IMR-90 (cell line): Measurements from ENCODE around the gene COL28A1. TPM values are rescaled to one million over a fixed set of nuclear protein-coding genes. Genes with fewer than 3 reads are reported as not detected.
"Not testable (repeated sequence)": the region's sequence is repeated elsewhere in the genome, so short reads cannot be mapped to it uniquely, and the experiment has no call there.

ENCODE experiments used
- ATAC-seq: fragments of 200-7000 bp; cut with Tn5 transposase; 2 replicates; pipeline ENCODE4 v1.9.1; 2020; ENCODE audit warnings: low read depth, mild to moderate bottlenecking, moderate library complexity
- BruUV-seq: library from RNA; stranded (reverse); fragments of 400-500 nt; replicated peaks from 2 replicates; lab custom pipeline; 2021; lab: Mats Ljungman, UMichigan
- CTCF ChIA-PET: fragments of 300-600 bp; formaldehyde crosslinking; extraction: SDS; loops from one replicate; lab custom pipeline; 2021; ENCODE audit warnings: antibody characterized with exemption; lab: Yijun Ruan, JAX
- POLR2A ChIA-PET: fragments of 300-600 bp; sonication (Branson Sonifier 250); formaldehyde crosslinking; loops from one replicate; lab custom pipeline; 2022; ENCODE audit warnings: antibody characterized with exemption; ENCODE audit not compliant: unreplicated experiment; lab: Charles Lee
- DNase-seq: peaks from one replicate; pipeline ENCODE4 v3.0.0; 2013
- H2AFZ ChIP-seq: replicated peaks from 2 replicates; pipeline ENCODE3; 2013; ENCODE audit warnings: low read length, mild to moderate bottlenecking; ENCODE audit not compliant: poor library complexity
- H2AK5ac ChIP-seq: 2 replicates; pipeline ENCODE4 v1.6.1; 2013; ENCODE audit warnings: low read depth, low read length, inconsistent platforms
- H2AK9ac ChIP-seq: replicated peaks from 2 replicates; pipeline ENCODE3; 2013; ENCODE audit warnings: mild to moderate bottlenecking, low read depth, low read length, moderate library complexity; ENCODE audit not compliant: poor library complexity
- H2BK120ac ChIP-seq: 2 replicates; pipeline ENCODE4 v1.6.1; 2013; ENCODE audit warnings: low read depth, low read length, inconsistent platforms
- H2BK15ac ChIP-seq: 3 replicates; pipeline ENCODE4 v1.6.1; 2013; ENCODE audit warnings: low read depth, low read length, inconsistent platforms
- H2BK20ac ChIP-seq: 2 replicates; pipeline ENCODE4 v1.6.1; 2013; ENCODE audit warnings: low read depth, mild to moderate bottlenecking, inconsistent platforms, low read length, moderate library complexity
- H2BK5ac ChIP-seq: 2 replicates; pipeline ENCODE4 v1.6.1; 2013; ENCODE audit warnings: mild to moderate bottlenecking, low read depth, low read length, inconsistent platforms; ENCODE audit not compliant: poor library complexity, severe bottlenecking
- H3K14ac ChIP-seq: replicated peaks from 2 replicates; pipeline ENCODE4 v1.6.1; 2013; ENCODE audit warnings: low read depth, low read length, inconsistent platforms
- H3K18ac ChIP-seq: 2 replicates; pipeline ENCODE4 v1.6.1; 2013; ENCODE audit warnings: low read depth, low read length, control low read depth
- H3K23ac ChIP-seq: 2 replicates; pipeline ENCODE4 v1.6.1; 2013; ENCODE audit warnings: low read depth, low read length, inconsistent platforms
- H3K27ac ChIP-seq: 2 replicates; pipeline ENCODE4 v1.5.1; 2013; ENCODE audit warnings: mild to moderate bottlenecking, control low read depth, low read length; ENCODE audit not compliant: insufficient read depth
- H3K27me3 ChIP-seq: 2 replicates; pipeline ENCODE4 v1.6.1; 2013; ENCODE audit warnings: low read length; ENCODE audit not compliant: control insufficient read depth, insufficient read depth
- H3K36me3 ChIP-seq: 2 replicates; pipeline ENCODE4 v1.6.1; 2013; ENCODE audit warnings: low read length, mixed read lengths; ENCODE audit not compliant: control insufficient read depth, insufficient read depth
- H3K4ac ChIP-seq: 2 replicates; pipeline ENCODE4 v1.6.1; 2013; ENCODE audit warnings: low read depth, low read length, inconsistent platforms
- H3K4me1 ChIP-seq: 2 replicates; pipeline ENCODE4 v1.6.1; 2013; ENCODE audit warnings: low read length, mixed read lengths; ENCODE audit not compliant: control insufficient read depth, insufficient read depth
- H3K4me2 ChIP-seq: 2 replicates; pipeline ENCODE4 v1.6.1; 2013; ENCODE audit warnings: low read depth, mild to moderate bottlenecking, control low read depth, low read length, moderate library complexity
- H3K4me3 ChIP-seq: 2 replicates; pipeline ENCODE4 v1.5.1; 2013; ENCODE audit warnings: low read depth, mild to moderate bottlenecking, control low read depth, low read length, moderate library complexity; ENCODE audit not compliant: insufficient read depth
- H3K56ac ChIP-seq: 2 replicates; pipeline ENCODE4 v1.6.1; 2013; ENCODE audit warnings: low read length, inconsistent platforms; ENCODE audit not compliant: insufficient read depth; ENCODE audit errors: extremely low read depth
- H3K79me1 ChIP-seq, 2 experiments: 2 replicates each; pipeline ENCODE4 v1.6.1; 2013; ENCODE audit warnings: low read length in 2 of 2, inconsistent platforms in 1 of 2, low read depth in 1 of 2
- H3K9ac ChIP-seq: 2 replicates; pipeline ENCODE4 v1.6.1; 2013; ENCODE audit warnings: low read depth, low read length, control low read depth
- H3K9me1 ChIP-seq: 2 replicates; pipeline ENCODE4 v1.6.1; 2013; ENCODE audit warnings: low read length, inconsistent platforms; ENCODE audit not compliant: insufficient read depth
- H3K9me3 ChIP-seq: 2 replicates; pipeline ENCODE4 v1.6.1; 2013; ENCODE audit warnings: low read length; ENCODE audit not compliant: control insufficient read depth, insufficient read depth
- H4K20me1 ChIP-seq: 2 replicates; pipeline ENCODE4 v1.6.1; 2013; ENCODE audit warnings: low read length, inconsistent platforms; ENCODE audit not compliant: insufficient read depth
- H4K5ac ChIP-seq: 2 replicates; pipeline ENCODE4 v1.6.1; 2013; ENCODE audit warnings: mild to moderate bottlenecking, low read depth, low read length, control low read depth
- H4K8ac ChIP-seq, 2 experiments: 2 replicates each; pipeline ENCODE4 v1.6.1; 2013; ENCODE audit warnings: low read depth in 2 of 2, low read length in 2 of 2, control low read depth in 1 of 2, inconsistent platforms in 1 of 2
- H4K91ac ChIP-seq: 2 replicates; pipeline ENCODE4 v1.6.1; 2013; ENCODE audit warnings: low read depth, low read length, inconsistent platforms; ENCODE audit not compliant: insufficient read depth
- WGBS, 2 experiments: methylation state at CpG; one replicate each; pipeline versions ENCODE4 v1.1.5 to v1.1.7; 2013; ENCODE audit warnings: missing lambda C conversion rate in 2 of 2; ENCODE audit not compliant: insufficient read length in 1 of 2; ENCODE audit errors: extremely low coverage in 2 of 2; 5-methylcytosine and 5-hydroxymethylcytosine counted together
- dilution Hi-C: fragments of 300-500 bp; cut with HindIII; formaldehyde crosslinking; loops from one replicate; pipeline ENCODE4 v1.14.3; 2018; ENCODE audit warnings: low sequenced_read_pairs; ENCODE audit not compliant: unreplicated experiment
- in situ Hi-C: fragments of 300-500 bp; cut with MboI; formaldehyde crosslinking; loops from 3 replicates; pipeline ENCODE4 v1.14.3; 2019; ENCODE audit warnings: low sequenced_read_pairs, inconsistent platforms, mixed read lengths
- intact Hi-C: fragments of 100-400 bp; cut with micrococcal nuclease; formaldehyde crosslinking; loops from 2 replicates; pipeline ENCODE4 v1.10.0; 2022
- polyA plus RNA-seq, 3 experiments: library from polyadenylated mRNA; depleted of rRNA; stranded (reverse); fragments of >200 nt; gene quantifications; 2 replicates each; pipeline ENCODE4 v1.2.3, GENCODE V29; 2012; ENCODE audit warnings: low replicate concordance in 1 of 3
- total RNA-seq: library from RNA; depleted of rRNA; stranded (reverse); fragments of >200 nt; gene quantifications from 2 replicates; pipeline ENCODE4 v1.2.3, GENCODE V29; 2012

COL28A1 gene
- total and polyA plus RNA-seq, 2 of the 4 experiments (the other 2 are of a cell fraction) = under 0.01 to 0.05 TPM

DNA sequence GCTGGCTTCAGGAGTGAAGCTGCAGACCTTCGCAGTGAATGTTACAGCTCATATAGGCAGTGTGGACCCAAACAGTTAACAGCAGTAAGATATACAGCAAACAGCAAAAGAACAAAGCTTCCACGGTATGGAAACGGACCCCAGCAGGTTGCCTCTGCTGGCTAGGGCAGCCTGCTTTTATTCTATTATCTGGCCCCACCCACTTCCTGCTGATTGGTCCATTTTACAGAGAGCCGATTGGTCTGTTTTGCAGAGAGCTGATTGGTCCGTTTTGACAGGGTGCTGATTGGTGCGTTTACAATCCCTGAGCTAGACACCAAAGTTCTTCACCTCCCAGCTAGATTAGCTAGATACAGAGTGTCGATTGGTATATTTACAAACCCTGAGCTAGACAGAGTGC lies 58.0 kb downstream of the COL28A1 start:
- CTCF ChIA-PET = not testable (repeated sequence)

More for the DNA sequence above, 58.0 kb downstream of the COL28A1 start:
- no CpG with 5 or more reads among the region's 7 CpGs for WGBS, 2 experiments
- H3K9me3 ChIP-seq, H3K9ac ChIP-seq, H4K8ac ChIP-seq, H4K5ac ChIP-seq, H3K27me3 ChIP-seq, H3K56ac ChIP-seq, H4K91ac ChIP-seq, BruUV-seq, ATAC-seq, H3K18ac ChIP-seq, H4K20me1 ChIP-seq, H3K4me1 ChIP-seq, H3K79me1 ChIP-seq, H3K9me1 ChIP-seq, H2AK9ac ChIP-seq, H3K23ac ChIP-seq, H3K4me2 ChIP-seq, H2AK5ac ChIP-seq, H3K36me3 ChIP-seq, H3K4ac ChIP-seq, in situ Hi-C loops, dilution Hi-C loops, H3K4me3 ChIP-seq, H2BK5ac ChIP-seq, DNase-seq, H2BK15ac ChIP-seq, intact Hi-C loops, H3K27ac ChIP-seq, H3K14ac ChIP-seq, H2AFZ ChIP-seq, H2BK20ac ChIP-seq, H2BK120ac ChIP-seq, POLR2A ChIA-PET: not testable (repeated sequence)
